Mesenchymal stem cell (in vitro differentiated cells and primary cell): Measurements from ENCODE around the gene POLDIP3.
A peak's percentile ranks its signal among the peaks of the same experiment; 100 is the strongest.

Experiments
- DNase-seq: peaks from one replicate; pipeline ENCODE4 v3.0.0-alpha.2; 2013
- H2AFZ ChIP-seq: one replicate; pipeline ENCODE4 v1.6.1; 2013; ENCODE audit warnings: low read depth, mild to moderate bottlenecking, control low read depth, inconsistent platforms, low read length, moderate library complexity
- H2AK5ac ChIP-seq: 2 replicates; pipeline ENCODE4 v1.6.1; 2013; ENCODE audit warnings: low read length, moderate library complexity, mild to moderate bottlenecking, inconsistent platforms; ENCODE audit not compliant: severe bottlenecking
- H2BK120ac ChIP-seq: one replicate; pipeline ENCODE4 v1.6.1; 2013; ENCODE audit warnings: low read depth, mild to moderate bottlenecking, inconsistent platforms, low read length, moderate library complexity
- H2BK12ac ChIP-seq, 2 experiments: one replicate each; pipeline ENCODE4 v1.6.1; 2013; ENCODE audit warnings: inconsistent platforms in 2 of 2, low read length in 2 of 2, mild to moderate bottlenecking in 2 of 2, moderate library complexity in 2 of 2, control low read depth in 1 of 2
- H2BK15ac ChIP-seq: one replicate; pipeline ENCODE4 v1.6.1; 2013; ENCODE audit warnings: mild to moderate bottlenecking, low read depth, inconsistent platforms; ENCODE audit not compliant: poor library complexity, severe bottlenecking
- H2BK5ac ChIP-seq: 2 replicates; pipeline ENCODE4 v1.6.1; 2013; ENCODE audit warnings: low read depth, mild to moderate bottlenecking, low read length, control low read depth, inconsistent platforms; ENCODE audit not compliant: poor library complexity, severe bottlenecking
- H3K14ac ChIP-seq, 2 experiments: one replicate each; pipeline ENCODE4 v1.6.1; 2013; ENCODE audit warnings: inconsistent platforms in 2 of 2, low read length in 2 of 2, control low read depth in 1 of 2, mild to moderate bottlenecking in 1 of 2, moderate library complexity in 1 of 2
- H3K18ac ChIP-seq, 2 experiments: one replicate each; pipeline ENCODE4 v1.6.1; 2013; ENCODE audit warnings: inconsistent platforms in 2 of 2, low read length in 2 of 2, control low read depth in 1 of 2, low read depth in 1 of 2, mild to moderate bottlenecking in 1 of 2
- H3K23ac ChIP-seq, 2 experiments: one replicate each; pipeline ENCODE4 v1.6.1; 2013; ENCODE audit warnings: inconsistent platforms in 2 of 2, low read length in 2 of 2, mild to moderate bottlenecking in 2 of 2, moderate library complexity in 2 of 2, control low read depth in 1 of 2
- H3K27ac ChIP-seq: 2 replicates; pipeline ENCODE4 v1.5.1; 2013; ENCODE audit warnings: mild to moderate bottlenecking, moderate library complexity, low read length, control low read depth, inconsistent platforms; ENCODE audit not compliant: poor library complexity, severe bottlenecking
- H3K27me3 ChIP-seq, 2 experiments: 2 replicates each; pipeline versions ENCODE4 v1.6.1 to v1.7.0; 2013; ENCODE audit warnings: low read length in 2 of 2, mild to moderate bottlenecking in 2 of 2, moderate library complexity in 2 of 2, control low read depth in 1 of 2, inconsistent platforms in 1 of 2; ENCODE audit not compliant: control insufficient read depth in 1 of 2, insufficient read depth in 1 of 2
- H3K36me3 ChIP-seq, 2 experiments: 2 replicates each; pipeline versions ENCODE4 v1.6.1 to v1.7.0; 2013; ENCODE audit warnings: low read length in 2 of 2, control low read depth in 1 of 2, inconsistent platforms in 1 of 2, low read depth in 1 of 2, mild to moderate bottlenecking in 1 of 2; ENCODE audit not compliant: insufficient read depth in 2 of 2, control insufficient read depth in 1 of 2
- H3K4ac ChIP-seq, 2 experiments: one replicate each; pipeline ENCODE4 v1.6.1; 2013; ENCODE audit warnings: inconsistent platforms in 2 of 2, low read length in 2 of 2, mild to moderate bottlenecking in 2 of 2, moderate library complexity in 2 of 2, control low read depth in 1 of 2, low read depth in 1 of 2
- H3K4me1 ChIP-seq: 2 replicates; pipeline ENCODE4 v1.6.1; 2013; ENCODE audit warnings: low read depth, low read length, control low read depth; ENCODE audit not compliant: control insufficient read depth, insufficient read depth
- H3K4me2 ChIP-seq: 2 replicates; pipeline ENCODE4 v1.6.1; 2013; ENCODE audit warnings: low read length, mild to moderate bottlenecking, inconsistent platforms; ENCODE audit not compliant: poor library complexity, severe bottlenecking
- H3K4me3 ChIP-seq, 2 experiments: 2 replicates each; pipeline versions ENCODE4 v1.5.1 to v1.7.0; 2013; ENCODE audit warnings: low read length in 2 of 2, mild to moderate bottlenecking in 2 of 2, control low read depth in 1 of 2, low read depth in 1 of 2; ENCODE audit not compliant: insufficient read depth in 1 of 2
- H3K79me1 ChIP-seq: replicated peaks from 2 replicates; pipeline ENCODE4 v1.6.1; 2013; ENCODE audit warnings: mild to moderate bottlenecking, control low read depth, low read length, inconsistent platforms; ENCODE audit not compliant: poor library complexity, severe bottlenecking
- H3K9ac ChIP-seq: 2 replicates; pipeline ENCODE4 v1.7.0; 2013; ENCODE audit warnings: mild to moderate bottlenecking, low read length, moderate library complexity
- H3K9me3 ChIP-seq: 2 replicates; pipeline ENCODE4 v1.7.0; 2013; ENCODE audit warnings: mild to moderate bottlenecking, low read length; ENCODE audit not compliant: control insufficient read depth
- H4K8ac ChIP-seq: one replicate; pipeline ENCODE4 v1.6.1; 2013; ENCODE audit warnings: inconsistent platforms, mild to moderate bottlenecking, low read length, moderate library complexity
- H4K91ac ChIP-seq: one replicate; pipeline ENCODE4 v1.6.1; 2013; ENCODE audit warnings: mild to moderate bottlenecking, low read length, inconsistent platforms
- WGBS: methylation state at CpG from one replicate; pipeline ENCODE4 v1.1.7; 2013; ENCODE audit warnings: mixed read lengths; 5-methylcytosine and 5-hydroxymethylcytosine counted together

POLDIP3 gene

GRCh38 chr22:42602470-42602869, 12.2 kb downstream of the POLDIP3 start:
- 100% methylated on average over 2 of the region's 2 CpGs for WGBS
- H3K79me1 ChIP-seq: peaks cover 15% of the 10 kb centered on the region
- H4K91ac ChIP-seq: no peak overlapping the region
- no peak overlapping the region for H2BK12ac ChIP-seq
- no peak overlapping the region for H3K9ac ChIP-seq
- no peak overlapping the region for H3K4ac ChIP-seq
- no peak for DNase-seq
- H2AFZ ChIP-seq: no peak overlapping the region
- no peak overlapping the region for H3K4me2 ChIP-seq
- H2AK5ac ChIP-seq: no peak overlapping the region
- no peak overlapping the region for H3K14ac ChIP-seq
- H2BK120ac ChIP-seq: no peak overlapping the region
- H3K27ac ChIP-seq: no peak overlapping the region
- no peaks in the 10 kb centered on the region for H3K27me3 ChIP-seq
- peaks cover 33% of the 10 kb centered on the region for H3K4me1 ChIP-seq
- H2BK5ac ChIP-seq: no peak overlapping the region
- no peak overlapping the region for H2BK15ac ChIP-seq
- H3K18ac ChIP-seq: no peak overlapping the region
- H4K8ac ChIP-seq: no peak overlapping the region
- no peak overlapping the region for H3K4me3 ChIP-seq
- H3K36me3 ChIP-seq: peaks cover 53 to 56% of the 10 kb centered on the region in 2 experiments
- no peak overlapping the region for H3K23ac ChIP-seq
- H3K9me3 ChIP-seq: no peaks in the 10 kb centered on the region

- Histone ChIP-seq H3K4me2 (no peak overlapping the region), H3K36me3 (peaks cover 56 to 58% of the 10 kb centered on the region in 2 experiments), H4K8ac (no peak overlapping the region), H2BK12ac (no peak overlapping the region), H4K91ac (no peak overlapping the region), H2BK5ac (no peak overlapping the region), H3K9ac (no peak overlapping the region), H2AFZ (no peak overlapping the region), H3K23ac (no peak overlapping the region), H2BK15ac (no peak overlapping the region), H3K9me3 (no peaks in the 10 kb centered on the region), H3K18ac (no peak overlapping the region), H3K27ac (no peak overlapping the region), H2BK120ac (no peak overlapping the region), H3K4ac (no peak overlapping the region), H2AK5ac (peak overlapping the region; percentile 8), H3K27me3 (no peaks in the 10 kb centered on the region), H3K4me3 (no peak overlapping the region), H3K4me1 (peaks cover 33% of the 10 kb centered on the region), H3K14ac (no peak overlapping the region), H3K79me1 (peaks cover 20% of the 10 kb centered on the region)
- WGBS: 99% methylated on average over 5 of the region's 6 CpGs
- no peak for DNase-seq
These were observed 12.7 kb downstream of the POLDIP3 start for GRCh38 chr22:42601879-42602465.

GRCh38 chr22:42596863-42597530, 17.7 kb downstream of the POLDIP3 start:
- no peak overlapping the region for H2BK120ac ChIP-seq
- no peak overlapping the region for H3K18ac ChIP-seq
- DNase-seq: no peak
- H2AK5ac ChIP-seq: no peak overlapping the region
- no peak overlapping the region for H3K27ac ChIP-seq
- H3K9me3 ChIP-seq: no peaks in the 10 kb centered on the region
- H3K4me1 ChIP-seq: peaks cover 16% of the 10 kb centered on the region
- H4K8ac ChIP-seq: no peak overlapping the region
- H3K4me3 ChIP-seq: no peak overlapping the region
- WGBS: 98% methylated on average over 11 of the region's 11 CpGs
- no peak overlapping the region for H3K14ac ChIP-seq
- peaks cover 28% of the 10 kb centered on the region for H3K79me1 ChIP-seq
- H3K9ac ChIP-seq: peak overlapping the region; percentile 30
- H2BK15ac ChIP-seq: no peak overlapping the region
- H3K27me3 ChIP-seq: no peaks in the 10 kb centered on the region
- H2BK12ac ChIP-seq: peak overlapping the region in 1 of 2 experiments; percentile 8
- no peak overlapping the region for H2AFZ ChIP-seq
- no peak overlapping the region for H3K23ac ChIP-seq
- H2BK5ac ChIP-seq: no peak overlapping the region
- no peak overlapping the region for H3K4ac ChIP-seq
- H3K4me2 ChIP-seq: no peak overlapping the region
- H4K91ac ChIP-seq: peak overlapping the region; percentile 22
- peaks cover 70 to 85% of the 10 kb centered on the region in 2 experiments for H3K36me3 ChIP-seq

- 74% methylated on average over 3 of the region's 5 CpGs for WGBS
- Histone ChIP-seq H4K91ac (no peak overlapping the region), H3K27ac (no peak overlapping the region), H4K8ac (no peak overlapping the region), H2AFZ (no peak overlapping the region), H3K27me3 (no peaks in the 10 kb centered on the region), H2AK5ac (no peak overlapping the region), H3K9ac (peak overlapping the region; percentile 30), H2BK12ac (no peak overlapping the region), H3K18ac (no peak overlapping the region), H2BK15ac (no peak overlapping the region), H3K4me1 (peaks cover 16% of the 10 kb centered on the region), H3K14ac (no peak overlapping the region), H3K9me3 (no peaks in the 10 kb centered on the region), H3K23ac (no peak overlapping the region), H3K4me2 (no peak overlapping the region), H2BK5ac (no peak overlapping the region), H2BK120ac (no peak overlapping the region), H3K79me1 (peaks cover 29% of the 10 kb centered on the region), H3K4me3 (no peak overlapping the region), H3K36me3 (peaks cover 70 to 87% of the 10 kb centered on the region in 2 experiments), H3K4ac (no peak overlapping the region)
- peak; percentile 42 for DNase-seq
These were observed 18.3 kb downstream of the POLDIP3 start for GRCh38 chr22:42596336-42596735.
